Upper lobe of left lung (tissue), 4 donors: Measurements from ENCODE around the gene ACSL5.

Experiments used
- CTCF ChIP-seq, 6 experiments: fragments of 450-650 bp in 4 of 6; fragments of 200-600 bp in 2 of 6; sonication (generic) in 2 of 6; IDR thresholded peaks; one replicate each; pipeline ENCODE4 v1.5.1; 2016 to 2019; ENCODE audit warnings: antibody characterized with exemption in 6 of 6
- EP300 ChIP-seq, 4 donors: sonication (generic); formaldehyde crosslinking; IDR thresholded peaks; one replicate each; pipeline ENCODE4 v1.5.1; 2017; ENCODE audit warnings: antibody characterized with exemption in 4 of 4, control low read depth in 2 of 4
- POLR2A ChIP-seq, 4 donors: fragments of 450-650 bp; IDR thresholded peaks; one replicate each; pipeline ENCODE4 v1.5.1; 2016 to 2017; ENCODE audit warnings: antibody characterized with exemption in 4 of 4, mild to moderate bottlenecking in 2 of 4

GRCh38 chr10:112412696-112413095 is 38.8 kb downstream of the ACSL5 start:
- TF ChIP-seq CTCF (IDR thresholded peaks at IDR 0.05) (no peak), EP300 (IDR thresholded peaks at IDR 0.05) (no peak), POLR2A (IDR thresholded peaks at IDR 0.05) (no peak)
